HG02798 (cell line): ENCODE results near the gene SERPINA6.
"Not testable (repeated sequence)": the region's sequence is repeated elsewhere in the genome, so short reads cannot be mapped to it uniquely, and the experiment has no call there.

Experiments
- ATAC-seq: cut with Tn5 transposase; IDR thresholded peaks from one replicate; pipeline ENCODE4 v1.9.1; 2021; ENCODE audit warnings: mild to moderate bottlenecking; ENCODE audit not compliant: unreplicated experiment, poor library complexity

The SERPINA6 gene

GRCh38 chr14:94329857-94330256 is 6.7 kb upstream of the SERPINA6 start:
- no peak for ATAC-seq

GRCh38 chr14:94328196-94328595 is 5.1 kb upstream of the SERPINA6 start:
- no peak for ATAC-seq

GRCh38 chr14:94321421-94322271 is 1.5 kb downstream of the SERPINA6 start:
- ATAC-seq, result no peak

GRCh38 chr14:94320243-94320642 is 2.9 kb downstream of the SERPINA6 start:
- ATAC-seq, result peak; percentile 45

GRCh38 chr14:94317259-94317658 is 5.9 kb downstream of the SERPINA6 start:
- no peak for ATAC-seq

- ATAC-seq, result no peak
These were observed 6.4 kb downstream of the SERPINA6 start for GRCh38 chr14:94316692-94317091.

- no peak for ATAC-seq
These were observed 8.2 kb downstream of the SERPINA6 start for GRCh38 chr14:94314890-94315289.

GRCh38 chr14:94313991-94314655 is 9.0 kb downstream of the SERPINA6 start:
- ATAC-seq, result no peak

- no peak for ATAC-seq
These were observed 10.5 kb downstream of the SERPINA6 start for GRCh38 chr14:94312481-94313246.

- ATAC-seq, result no peak
These were observed 12.9 kb downstream of the SERPINA6 start for GRCh38 chr14:94310248-94310647.

GRCh38 chr14:94309721-94310120 is 13.4 kb downstream of the SERPINA6 start:
- no peak for ATAC-seq

- no peak for ATAC-seq
These were observed 15.6 kb downstream of the SERPINA6 start for GRCh38 chr14:94307410-94307992.

- ATAC-seq, result no peak
These were observed 16.8 kb downstream of the SERPINA6 start for GRCh38 chr14:94306047-94306978.

GRCh38 chr14:94305620-94306019 is 17.5 kb downstream of the SERPINA6 start:
- no peak for ATAC-seq

- ATAC-seq, result no peak
These were observed 18.9 kb downstream of the SERPINA6 start for GRCh38 chr14:94304243-94304642.

GRCh38 chr14:94303111-94303510 is 20.0 kb downstream of the SERPINA6 start:
- ATAC-seq, result no peak

- ATAC-seq, result no peak
These were observed 25.0 kb downstream of the SERPINA6 start for GRCh38 chr14:94298130-94298529.

- not testable (repeated sequence) for ATAC-seq
These were observed 27.0 kb downstream of the SERPINA6 start for GRCh38 chr14:94296181-94296545.

- no peak for ATAC-seq
These were observed 27.6 kb downstream of the SERPINA6 start for GRCh38 chr14:94295360-94296180.
